Large intestine (tissue), 3 donors: ENCODE data around the gene TSPAN18. TPM values are rescaled to one million over a fixed set of nuclear protein-coding genes. Genes with fewer than 3 reads are reported as not detected.

Experiments used
- DNase-seq, 2 donors: peaks; one replicate each; pipeline versions ENCODE4 v3.0.0 to v3.0.0-alpha.2; 2013
- H3K27ac ChIP-seq: one replicate; pipeline ENCODE4 v1.5.1; 2013; ENCODE audit warnings: low read length
- H3K27me3 ChIP-seq: 2 replicates; pipeline ENCODE4 v1.6.1; 2013; ENCODE audit warnings: low read length; ENCODE audit not compliant: control insufficient read depth, insufficient read depth
- H3K36me3 ChIP-seq: 2 replicates; pipeline ENCODE4 v1.6.1; 2013; ENCODE audit warnings: low read length; ENCODE audit not compliant: control insufficient read depth, insufficient read depth
- H3K4me1 ChIP-seq: one replicate; pipeline ENCODE4 v1.6.1; 2013; ENCODE audit warnings: low read length; ENCODE audit not compliant: control insufficient read depth, insufficient read depth
- H3K4me3 ChIP-seq: one replicate; pipeline ENCODE4 v1.5.1; 2013; ENCODE audit warnings: low read length
- H3K9me3 ChIP-seq: one replicate; pipeline ENCODE4 v1.6.1; 2013; ENCODE audit warnings: mild to moderate bottlenecking, low read depth, low read length, moderate library complexity; ENCODE audit not compliant: control insufficient read depth
- WGBS: methylation state at CpG from one replicate; pipeline ENCODE4 v1.1.5; 2013; ENCODE audit warnings: low lambda C conversion rate; ENCODE audit not compliant: insufficient coverage; 5-methylcytosine and 5-hydroxymethylcytosine counted together
- polyA plus RNA-seq: library from polyadenylated mRNA; unstranded; fragments of 120-200 nt; gene quantifications from one replicate; pipeline ENCODE4 v1.2.1, GENCODE V29; 2013

TSPAN18 gene
- polyA plus RNA-seq, 1 donor = 59.1 TPM

GRCh38 chr11:44848203-44848962 lies 121.6 kb downstream of the TSPAN18 start:
- H3K4me3 ChIP-seq = no peak overlapping the region
- H3K36me3 ChIP-seq = peaks cover 6% of the 10 kb centered on the region
- peaks cover 1% of the 10 kb centered on the region for H3K4me1 ChIP-seq
- DNase-seq = no peak
- H3K27me3 ChIP-seq = no peaks in the 10 kb centered on the region
- no CpG with 5 or more reads among the region's 11 CpGs for WGBS
- H3K9me3 ChIP-seq = no peaks in the 10 kb centered on the region
- no peak overlapping the region for H3K27ac ChIP-seq

GRCh38 chr11:44848963-44849350 lies 122.2 kb downstream of the TSPAN18 start:
- H3K9me3 ChIP-seq = no peaks in the 10 kb centered on the region
- no peaks in the 10 kb centered on the region for H3K27me3 ChIP-seq
- H3K4me1 ChIP-seq = peaks cover 6% of the 10 kb centered on the region
- no peak overlapping the region for H3K27ac ChIP-seq
- no CpG with 5 or more reads among the region's 4 CpGs for WGBS
- DNase-seq = no peak
- H3K4me3 ChIP-seq = no peak overlapping the region
- H3K36me3 ChIP-seq = peaks cover 6% of the 10 kb centered on the region

DNA sequence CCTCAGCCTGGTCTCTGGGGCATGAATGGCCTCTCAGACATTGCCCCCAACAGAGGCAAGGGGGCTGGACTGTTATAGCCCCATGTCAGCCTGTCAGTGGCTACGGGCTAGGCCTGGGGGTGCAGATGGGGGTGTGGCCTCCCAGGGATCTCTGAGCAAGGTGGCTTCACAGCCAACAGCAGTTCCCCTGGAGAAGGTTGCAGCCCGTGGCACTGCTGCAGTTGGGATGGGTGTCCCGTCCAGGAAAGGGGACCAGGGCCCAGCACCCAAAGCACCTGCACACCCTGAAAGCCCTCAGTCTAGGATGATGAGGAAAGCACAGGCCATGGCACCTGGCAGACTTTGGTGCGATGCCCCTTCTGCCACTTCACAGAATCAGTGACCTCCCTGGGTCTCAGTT lies 122.7 kb downstream of the TSPAN18 start:
- Histone ChIP-seq H3K4me1 (peaks cover 10% of the 10 kb centered on the region), H3K27ac (no peak overlapping the region), H3K4me3 (no peak overlapping the region), H3K36me3 (peaks cover 6% of the 10 kb centered on the region), H3K9me3 (no peaks in the 10 kb centered on the region), H3K27me3 (no peaks in the 10 kb centered on the region)
- no peak for DNase-seq
- no CpG with 5 or more reads among the region's 4 CpGs for WGBS

DNA sequence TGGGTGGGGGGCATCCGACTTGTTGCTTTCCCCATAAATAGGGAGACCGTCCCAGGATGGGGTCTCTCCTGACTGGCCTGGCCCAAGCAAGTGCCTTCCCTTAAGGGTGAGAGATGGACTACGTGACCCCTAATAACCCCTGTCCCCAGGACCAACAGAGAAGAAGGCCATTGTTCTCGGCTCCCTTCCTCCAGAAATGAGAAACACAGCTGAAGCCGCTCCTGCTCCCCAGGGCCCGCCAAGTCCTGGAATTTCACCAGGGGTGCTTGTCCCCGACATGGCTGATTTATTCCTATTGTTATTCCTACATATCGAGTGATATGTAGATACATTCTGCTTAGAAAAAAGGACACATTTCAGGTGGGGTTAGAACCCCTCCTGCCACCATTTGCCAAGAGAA lies 123.2 kb downstream of the TSPAN18 start:
- H3K9me3 ChIP-seq = no peaks in the 10 kb centered on the region
- H3K27ac ChIP-seq = no peak overlapping the region
- H3K36me3 ChIP-seq = peaks cover 6% of the 10 kb centered on the region
- peaks cover 10% of the 10 kb centered on the region for H3K4me1 ChIP-seq
- no peak for DNase-seq
- no CpG with 5 or more reads among the region's 8 CpGs for WGBS
- no peak overlapping the region for H3K4me3 ChIP-seq
- H3K27me3 ChIP-seq = no peaks in the 10 kb centered on the region

GRCh38 chr11:44851496-44851895 lies 124.7 kb downstream of the TSPAN18 start:
- no peak for DNase-seq
- Histone ChIP-seq H3K4me1 (peaks cover 10% of the 10 kb centered on the region), H3K27ac (no peak overlapping the region), H3K4me3 (no peak overlapping the region), H3K27me3 (no peaks in the 10 kb centered on the region), H3K36me3 (peaks cover 3% of the 10 kb centered on the region), H3K9me3 (no peaks in the 10 kb centered on the region)
- no CpG with 5 or more reads among the region's 5 CpGs for WGBS

DNA sequence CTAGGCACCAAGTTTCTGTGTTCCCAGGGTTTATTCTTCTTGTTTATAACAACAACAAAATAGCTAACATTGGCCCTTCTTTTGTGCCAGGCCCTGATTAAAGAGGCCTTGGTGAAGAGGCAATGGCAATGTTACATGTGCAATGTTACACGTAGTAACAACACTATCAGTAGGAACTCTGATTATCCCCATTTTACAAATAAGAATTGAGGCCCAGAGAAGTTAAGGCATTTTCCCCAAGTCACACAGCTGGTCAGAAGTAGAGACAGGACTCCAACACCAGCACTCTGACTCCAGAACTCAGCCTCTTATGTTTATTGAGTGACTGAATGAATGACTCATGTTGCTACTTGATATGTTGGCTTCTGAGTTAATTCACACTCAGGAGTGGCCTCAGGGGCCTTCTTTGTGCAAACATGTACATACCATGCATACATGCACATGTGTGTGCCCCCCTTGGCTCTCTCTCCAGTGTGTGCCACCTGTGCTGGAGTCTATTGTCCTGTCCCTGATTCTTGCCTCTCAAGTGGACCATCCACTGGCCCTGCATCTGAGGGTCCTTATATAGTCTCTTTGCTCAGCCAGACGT lies 125.5 kb downstream of the TSPAN18 start:
- H3K9me3 ChIP-seq = no peaks in the 10 kb centered on the region
- H3K4me1 ChIP-seq = peaks cover 10% of the 10 kb centered on the region
- no peak for DNase-seq
- no CpG with 5 or more reads among the region's 2 CpGs for WGBS
- H3K36me3 ChIP-seq = peaks cover 3% of the 10 kb centered on the region
- H3K4me3 ChIP-seq = no peak overlapping the region
- H3K27me3 ChIP-seq = no peaks in the 10 kb centered on the region
- no peak overlapping the region for H3K27ac ChIP-seq

DNA sequence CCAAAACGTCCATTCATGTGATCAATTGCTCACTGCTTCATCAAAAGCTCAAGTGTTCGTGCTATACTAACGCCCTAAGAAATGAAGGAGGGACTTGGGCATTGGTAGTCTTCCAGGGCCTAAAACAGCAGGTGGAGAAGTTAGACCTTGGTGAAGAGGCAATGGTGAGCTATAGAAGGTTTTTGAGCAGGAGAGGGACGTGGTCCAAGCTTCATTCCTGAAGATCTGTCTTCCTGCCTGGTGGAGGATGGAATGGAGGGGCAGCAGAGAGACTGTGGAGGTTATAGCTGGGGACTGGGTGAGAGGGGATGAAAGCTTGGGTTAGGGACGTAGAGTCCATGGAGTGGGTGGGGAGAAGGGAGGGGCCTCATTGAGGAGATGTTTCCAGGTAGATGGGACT lies 126.2 kb downstream of the TSPAN18 start:
- peaks cover 10% of the 10 kb centered on the region for H3K4me1 ChIP-seq
- no peak for DNase-seq
- H3K4me3 ChIP-seq = no peak overlapping the region
- peaks cover 5% of the 10 kb centered on the region for H3K36me3 ChIP-seq
- H3K9me3 ChIP-seq = no peaks in the 10 kb centered on the region
- no peak overlapping the region for H3K27ac ChIP-seq
- no CpG with 5 or more reads among the region's 5 CpGs for whole genome bisulfite sequencing
- no peaks in the 10 kb centered on the region for H3K27me3 ChIP-seq

- WGBS = no CpG with 5 or more reads among the region's 9 CpGs
- no peak for DNase-seq
- no peaks in the 10 kb centered on the region for H3K9me3 ChIP-seq
- H3K27ac ChIP-seq = no peak overlapping the region
- H3K27me3 ChIP-seq = no peaks in the 10 kb centered on the region
- H3K4me3 ChIP-seq = no peak overlapping the region
- peaks cover 10% of the 10 kb centered on the region for H3K4me1 ChIP-seq
- H3K36me3 ChIP-seq = peaks cover 6% of the 10 kb centered on the region
Observed at GRCh38 chr11:44853666-44854065, 126.9 kb downstream of the TSPAN18 start.

GRCh38 chr11:44854086-44854485 lies 127.3 kb downstream of the TSPAN18 start:
- Histone ChIP-seq H3K9me3 (no peaks in the 10 kb centered on the region), H3K36me3 (peaks cover 6% of the 10 kb centered on the region), H3K27me3 (no peaks in the 10 kb centered on the region), H3K27ac (peak overlapping the region; percentile 40), H3K4me1 (peaks cover 10% of the 10 kb centered on the region), H3K4me3 (no peak overlapping the region)
- WGBS = no CpG with 5 or more reads among the region's 5 CpGs
- DNase-seq = peak in 1 of 2 donors; percentile 64

- 79% methylated on average over 4 of the region's 5 CpGs for WGBS
- no peak overlapping the region for H3K27ac ChIP-seq
Observed at GRCh38 chr11:44854741-44855492, 128.2 kb downstream of the TSPAN18 start.

More at GRCh38 chr11:44854741-44855492, 128.2 kb downstream of the TSPAN18 start:
- peaks cover 10% of the 10 kb centered on the region for H3K4me1 ChIP-seq
- no peaks in the 10 kb centered on the region for H3K27me3 ChIP-seq
- H3K4me3 ChIP-seq = no peak overlapping the region
- DNase-seq = no peak
- H3K9me3 ChIP-seq = no peaks in the 10 kb centered on the region
- H3K36me3 ChIP-seq = peaks cover 6% of the 10 kb centered on the region
